ENCODE measurements around the gene PVALB.

PVALB gene

DNA sequence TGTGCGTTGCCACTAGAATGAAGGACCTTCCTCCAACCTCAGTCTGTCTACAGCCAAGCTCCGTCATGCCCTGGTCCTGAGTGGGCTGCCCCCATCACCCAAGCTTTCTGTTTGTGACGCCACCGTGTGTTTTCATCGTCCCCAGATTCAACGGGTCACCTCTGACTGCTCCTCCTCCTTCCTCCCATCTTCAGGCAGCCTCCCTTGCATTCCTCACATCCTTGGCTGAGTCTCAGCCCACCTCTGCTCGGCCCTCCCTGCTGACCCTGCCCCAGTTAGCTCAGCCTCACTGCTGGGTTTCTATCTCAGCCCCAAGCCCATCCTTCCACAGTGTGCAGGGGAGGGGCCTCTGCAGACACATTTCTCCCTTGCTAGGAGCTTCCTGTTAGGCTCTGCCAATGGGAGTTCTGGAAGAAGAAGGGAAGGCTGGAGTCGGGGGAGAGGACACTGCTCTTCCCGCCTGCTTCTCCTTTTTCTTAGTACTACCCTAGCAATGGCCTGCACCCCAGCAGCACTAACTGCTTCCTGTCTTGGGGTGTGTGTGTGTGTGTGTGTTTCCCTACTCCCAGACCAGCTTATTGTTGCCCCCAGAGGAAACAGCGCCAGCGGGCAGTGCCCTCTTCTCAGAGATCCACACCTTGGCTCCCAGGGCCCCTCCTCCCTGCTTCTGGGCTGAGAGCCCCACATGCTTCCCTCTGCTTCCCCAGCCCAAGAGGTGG, 46.2 kb downstream of the PVALB start:
- no peak for DNase-seq

DNA sequence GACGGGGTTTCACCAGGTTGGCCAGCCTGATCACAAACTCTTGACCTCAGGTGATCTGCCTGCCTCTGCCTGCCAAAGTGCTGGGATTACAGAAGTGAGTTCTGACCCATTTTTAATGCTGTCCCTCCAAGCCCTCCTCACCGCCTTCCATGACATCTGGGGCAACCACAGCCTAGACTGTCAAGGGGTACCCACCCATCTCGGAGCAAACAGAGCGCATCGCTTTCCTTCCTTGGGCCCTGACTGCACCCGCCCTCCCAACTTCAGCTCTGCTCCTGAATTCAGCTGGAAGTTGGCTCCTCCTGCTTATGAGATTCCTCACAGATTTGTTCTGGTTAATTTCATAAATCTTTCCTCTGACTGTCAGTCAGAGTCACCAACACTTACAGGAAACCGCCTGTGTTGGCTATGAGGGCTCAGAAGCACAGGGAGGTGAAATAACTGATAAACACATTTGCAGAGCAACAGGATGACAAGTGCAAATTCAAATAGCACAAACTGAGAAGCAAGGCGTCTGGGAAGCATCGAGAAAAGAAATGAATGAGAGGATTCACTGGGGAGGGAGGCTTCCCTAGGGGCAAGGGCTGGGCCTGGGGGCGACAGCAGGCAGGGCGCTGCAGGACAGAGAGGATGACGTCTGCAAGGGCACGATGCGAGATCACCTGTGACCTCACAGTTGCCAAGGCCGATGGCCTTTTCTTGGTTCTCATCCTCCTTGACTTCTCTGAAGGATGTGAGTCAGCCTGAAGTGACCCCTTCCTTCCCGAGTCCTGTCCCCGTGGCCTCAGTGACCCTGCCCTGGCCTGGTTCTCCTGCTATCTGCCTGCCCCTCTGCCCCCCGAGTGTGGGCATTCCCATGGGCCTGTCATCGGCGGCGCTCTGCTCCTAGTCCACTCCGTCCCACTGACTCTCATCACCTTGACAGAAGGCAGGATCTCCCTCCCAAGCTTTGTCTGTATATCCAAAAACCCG, 47.0 kb downstream of the PVALB start:
- DNase-seq: no peak

DNA sequence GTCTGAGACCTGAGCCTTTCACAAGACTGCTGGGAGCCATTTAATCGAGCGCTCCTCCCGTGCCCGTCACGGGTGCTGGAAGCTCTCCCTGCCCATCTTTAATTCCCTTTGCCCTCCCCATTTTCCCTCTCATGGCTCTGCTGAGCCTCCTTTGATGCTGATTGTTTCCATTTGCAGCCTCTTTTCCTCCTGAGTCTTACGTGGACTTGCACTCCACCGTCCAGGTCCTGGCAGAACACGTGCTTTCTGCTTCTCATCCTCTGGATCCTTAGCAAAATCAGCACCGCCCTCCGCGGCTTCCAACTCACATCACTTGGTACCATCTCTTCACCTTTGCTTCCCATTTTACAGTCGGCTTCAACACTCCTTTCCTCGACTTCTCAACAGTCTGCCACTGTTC, 48.2 kb downstream of the PVALB start:
- DNase-seq: no peak

DNA sequence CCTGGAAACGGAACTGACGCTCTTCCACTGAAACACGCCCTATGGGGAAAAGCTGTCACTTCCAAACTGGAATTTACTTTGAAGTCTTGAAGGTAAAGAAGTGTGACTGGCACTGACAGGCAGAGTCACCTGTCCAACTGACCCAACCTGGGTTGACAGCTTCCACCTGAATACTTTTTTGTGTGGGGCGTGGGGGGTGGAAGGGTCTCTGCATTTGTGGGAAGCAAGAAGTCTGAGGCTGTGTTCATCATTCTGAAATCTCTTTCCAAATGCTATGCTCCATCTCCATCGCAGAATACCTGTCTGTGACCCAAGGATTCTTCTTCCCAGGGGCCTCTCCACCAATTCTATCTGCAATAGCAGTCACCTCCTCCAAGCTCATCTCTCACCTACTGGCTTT, 48.7 kb downstream of the PVALB start:
- no peak for DNase-seq

DNA sequence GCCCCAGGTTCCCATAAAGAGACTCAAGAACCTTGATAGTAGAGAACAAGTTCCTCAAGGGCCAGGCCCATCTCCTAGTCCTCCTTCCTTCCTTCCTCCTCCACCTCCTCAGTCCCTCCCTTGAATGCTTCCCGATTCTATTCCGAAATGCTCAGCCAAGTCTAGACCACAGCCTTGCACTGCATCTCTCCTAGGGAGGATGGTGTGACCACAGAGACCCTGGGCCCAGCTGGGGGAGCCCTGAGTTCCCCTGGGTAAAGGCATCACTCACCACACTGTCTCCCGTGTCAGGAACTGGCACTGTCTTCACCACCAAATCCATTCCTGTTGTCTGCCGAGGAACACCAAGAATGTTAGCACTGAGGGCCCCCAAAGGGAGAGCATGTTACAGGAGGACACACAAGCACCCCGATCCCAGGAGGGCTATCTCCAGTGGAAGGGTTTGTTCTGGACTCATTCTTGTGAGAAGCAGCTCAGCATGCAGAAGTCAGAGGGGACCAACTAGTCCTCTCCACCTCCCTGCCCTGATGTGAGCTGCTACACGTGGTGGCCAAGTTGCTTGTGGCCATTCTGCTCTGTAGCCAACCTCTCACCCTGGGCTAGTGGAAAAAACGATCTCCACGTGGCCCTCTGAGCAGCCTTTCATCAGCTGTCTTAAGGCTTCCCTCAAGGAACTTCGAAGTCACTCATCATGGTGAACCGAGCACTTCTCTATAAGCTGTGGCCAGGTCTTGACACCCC, 49.6 kb downstream of the PVALB start:
- no peak for DNase-seq

DNA sequence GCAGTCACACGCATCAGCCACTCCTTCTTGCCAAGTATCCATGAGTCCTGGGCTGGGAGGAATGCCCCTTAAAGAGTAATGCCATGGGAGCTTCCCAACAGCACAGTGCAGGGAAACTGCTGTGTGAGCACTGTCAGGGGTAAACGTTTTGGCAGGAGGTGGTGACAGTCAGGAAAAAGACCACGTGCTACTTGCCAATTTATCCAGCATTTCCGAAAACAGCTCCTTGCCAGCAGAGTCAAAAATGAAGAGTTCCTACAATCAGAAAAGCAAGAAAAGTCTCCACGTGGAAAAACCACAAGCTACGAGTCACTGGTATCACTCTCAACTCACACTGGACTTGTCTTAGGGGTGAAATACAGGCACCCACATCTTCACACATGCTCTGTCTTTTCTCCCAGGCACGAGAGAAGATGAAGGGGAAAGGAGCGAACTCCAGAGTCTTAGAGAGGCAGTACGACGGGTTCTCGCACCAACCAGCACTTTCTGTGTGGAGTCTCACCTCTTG, 50.8 kb downstream of the PVALB start:
- DNase-seq: no peak

DNA sequence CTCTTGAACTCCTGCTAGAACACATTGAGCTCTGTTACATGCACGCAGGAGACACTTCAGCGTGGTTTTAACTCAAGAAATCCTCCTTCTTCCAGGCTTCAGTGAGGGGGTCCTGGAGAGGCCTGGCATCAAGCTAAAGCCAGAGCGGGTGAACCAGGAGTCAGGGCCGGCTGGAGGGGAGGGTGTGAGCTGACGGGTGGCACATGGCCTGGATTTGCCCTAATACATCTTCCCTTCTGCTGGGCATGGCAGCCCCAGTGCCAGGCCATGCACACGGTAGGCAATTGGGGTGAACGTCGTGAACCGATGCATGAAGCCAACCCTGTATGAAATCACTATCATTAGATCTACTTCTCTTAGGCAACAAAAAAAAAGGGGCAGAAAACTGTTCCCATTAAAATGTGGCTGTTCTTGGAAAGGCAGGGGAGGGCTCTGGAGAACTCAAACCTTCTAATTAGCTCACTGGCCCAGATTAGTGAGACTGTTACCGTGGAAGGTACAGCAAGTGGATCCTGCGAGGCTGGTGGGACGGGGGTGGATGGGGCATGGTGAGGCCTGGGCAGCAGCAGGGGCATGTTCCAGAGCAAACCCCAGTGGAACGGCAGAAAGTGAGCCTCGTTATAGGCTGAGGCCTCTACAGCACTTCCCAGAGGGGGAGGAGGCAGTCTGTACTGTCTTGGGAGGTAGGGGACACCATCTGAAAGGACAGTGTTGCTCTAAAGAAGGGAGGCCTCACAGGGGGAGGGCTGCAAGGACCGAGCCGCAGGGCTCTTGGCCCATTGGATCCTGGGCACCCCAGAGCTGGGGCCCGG, 51.5 kb downstream of the PVALB start:
- DNase-seq: no peak

DNA sequence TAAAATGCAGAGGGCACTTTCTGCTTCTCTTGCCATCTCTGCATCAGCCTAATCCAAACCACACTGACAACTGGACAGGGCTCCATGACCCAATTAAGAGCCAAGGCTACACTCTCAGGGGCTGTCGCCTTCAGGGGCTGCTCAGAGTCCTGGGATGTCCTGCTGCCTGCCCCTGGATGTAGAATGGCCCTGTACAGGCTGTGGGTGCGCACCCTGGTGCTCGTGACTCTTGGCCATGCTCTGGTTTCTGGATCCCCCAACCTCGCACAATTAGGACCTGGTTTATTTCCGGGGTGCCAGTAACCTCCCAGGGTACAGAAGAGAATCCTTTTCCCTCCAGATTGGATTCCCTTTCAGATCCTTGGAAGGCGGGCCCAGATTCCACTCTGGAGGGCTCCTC, 52.2 kb downstream of the PVALB start:
- DNase-seq: no peak

DNA sequence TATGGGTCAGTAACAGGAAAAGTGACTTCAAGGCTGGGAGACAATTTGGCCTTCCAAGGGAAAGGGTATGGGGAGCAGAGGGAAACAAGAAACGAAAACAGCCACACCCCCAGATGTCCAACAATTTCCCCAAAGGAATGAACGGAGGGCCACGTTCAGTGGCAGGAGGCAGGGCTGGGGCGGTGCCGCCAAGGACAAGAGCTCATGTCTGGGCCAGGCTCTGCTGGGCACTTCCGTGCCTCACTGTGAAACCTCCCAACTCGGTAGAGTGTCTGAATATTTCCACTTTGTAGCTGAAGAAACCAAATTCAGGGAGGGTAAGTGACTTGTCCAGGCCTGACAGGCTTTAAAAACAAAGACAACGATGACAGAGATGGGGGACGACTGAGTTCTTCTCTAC, 52.8 kb downstream of the PVALB start:
- DNase-seq: no peak

DNA sequence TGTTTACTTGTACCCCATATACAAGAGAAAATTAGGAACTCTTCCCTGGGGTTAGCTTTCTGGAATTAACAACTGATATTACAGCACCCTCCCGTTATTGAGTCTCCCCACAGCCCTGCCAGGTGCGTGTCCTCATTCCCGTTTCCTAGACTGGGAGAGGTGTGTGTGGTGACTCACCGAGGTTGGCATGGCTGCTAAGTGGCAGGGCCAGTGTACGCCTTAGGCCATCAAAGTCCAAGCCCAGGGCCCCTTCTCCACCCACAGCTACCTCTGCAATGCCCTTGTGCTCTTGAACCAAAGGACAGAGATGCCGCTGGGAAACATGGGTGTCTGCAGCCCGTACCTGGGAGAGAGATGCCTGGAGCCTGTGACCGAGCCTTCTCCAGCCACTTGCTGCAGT, 53.3 kb downstream of the PVALB start:
- DNase-seq: no peak

DNA sequence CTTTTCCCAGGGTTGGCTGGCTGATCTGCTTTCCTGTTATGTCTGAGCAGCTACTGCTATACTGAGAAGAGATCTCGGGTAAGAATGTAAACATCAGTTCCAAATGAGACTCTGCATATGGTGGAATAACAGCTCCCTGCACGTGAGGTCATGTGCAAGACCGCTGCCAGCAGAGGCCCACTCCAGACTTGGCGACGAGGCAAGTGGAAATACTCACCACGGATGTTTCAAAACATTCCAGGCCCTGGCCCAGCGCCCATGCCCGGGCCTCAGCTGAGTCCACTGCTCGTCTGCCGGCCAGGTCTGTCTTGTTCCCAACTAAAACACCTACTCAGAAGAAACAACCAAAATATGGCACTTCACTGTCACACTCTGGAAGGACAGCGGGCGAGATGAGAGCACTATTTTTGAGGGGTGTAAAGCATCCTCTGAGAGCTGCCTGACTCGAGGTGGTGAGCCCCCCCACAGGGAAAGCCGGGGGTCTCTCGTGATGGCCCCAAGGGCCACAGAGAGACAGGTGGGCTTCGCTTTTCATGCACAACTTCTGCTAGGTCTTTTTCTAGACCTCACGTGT, 54.1 kb downstream of the PVALB start:
- DNase-seq: no peak

DNA sequence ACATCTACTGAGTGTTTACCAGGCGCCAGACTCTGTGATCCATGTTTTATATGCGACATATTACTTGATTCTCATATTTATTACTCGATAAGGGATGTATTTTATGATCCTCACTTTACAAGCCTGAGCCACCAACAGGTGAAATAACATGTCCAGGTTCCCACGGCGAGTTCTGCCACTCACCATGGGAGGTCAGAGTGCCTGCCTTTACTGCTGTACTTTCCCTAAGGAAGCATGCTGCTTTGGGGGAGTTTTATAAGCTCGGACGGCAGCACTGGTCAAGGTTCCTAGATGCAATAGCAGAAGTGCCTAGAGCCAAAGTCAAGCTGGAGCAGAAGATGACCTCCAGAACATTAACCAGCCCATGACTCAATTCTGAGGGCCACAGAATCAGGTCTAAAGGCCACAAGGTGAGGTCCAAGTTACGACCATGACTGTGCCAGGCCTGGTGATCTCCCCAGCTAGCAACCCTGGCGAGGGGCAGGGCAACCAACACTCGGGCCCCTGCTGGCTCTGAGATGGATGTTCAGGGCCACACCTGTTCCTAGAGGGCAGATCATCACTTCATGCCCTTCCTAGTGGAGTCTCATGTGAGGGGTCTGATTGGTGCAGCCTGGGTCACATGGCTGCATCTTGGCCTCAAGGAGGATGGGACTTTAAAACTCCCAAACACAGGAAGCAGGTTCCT, 55.1 kb downstream of the PVALB start:
- DNase-seq: no peak

DNA sequence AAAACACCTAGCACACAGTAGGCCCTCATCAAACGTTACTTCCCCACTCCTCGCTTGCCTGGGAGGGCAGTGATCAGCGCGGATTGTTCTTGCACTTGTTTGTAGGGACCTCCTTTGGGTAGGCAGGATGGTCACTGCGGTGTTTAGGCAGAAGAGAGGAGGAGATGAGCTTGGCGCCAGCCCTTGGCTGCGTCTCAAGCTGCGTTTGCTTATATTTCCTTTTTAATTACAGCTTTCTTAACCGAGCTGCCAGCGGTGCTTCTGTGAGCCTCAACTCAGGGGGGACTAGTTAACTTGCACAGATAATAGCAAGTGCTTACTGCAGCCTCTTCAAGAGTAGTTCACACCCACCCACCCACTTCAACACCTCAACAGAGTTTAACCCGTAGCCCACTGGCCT, 56.0 kb downstream of the PVALB start:
- no peak for DNase-seq

DNA sequence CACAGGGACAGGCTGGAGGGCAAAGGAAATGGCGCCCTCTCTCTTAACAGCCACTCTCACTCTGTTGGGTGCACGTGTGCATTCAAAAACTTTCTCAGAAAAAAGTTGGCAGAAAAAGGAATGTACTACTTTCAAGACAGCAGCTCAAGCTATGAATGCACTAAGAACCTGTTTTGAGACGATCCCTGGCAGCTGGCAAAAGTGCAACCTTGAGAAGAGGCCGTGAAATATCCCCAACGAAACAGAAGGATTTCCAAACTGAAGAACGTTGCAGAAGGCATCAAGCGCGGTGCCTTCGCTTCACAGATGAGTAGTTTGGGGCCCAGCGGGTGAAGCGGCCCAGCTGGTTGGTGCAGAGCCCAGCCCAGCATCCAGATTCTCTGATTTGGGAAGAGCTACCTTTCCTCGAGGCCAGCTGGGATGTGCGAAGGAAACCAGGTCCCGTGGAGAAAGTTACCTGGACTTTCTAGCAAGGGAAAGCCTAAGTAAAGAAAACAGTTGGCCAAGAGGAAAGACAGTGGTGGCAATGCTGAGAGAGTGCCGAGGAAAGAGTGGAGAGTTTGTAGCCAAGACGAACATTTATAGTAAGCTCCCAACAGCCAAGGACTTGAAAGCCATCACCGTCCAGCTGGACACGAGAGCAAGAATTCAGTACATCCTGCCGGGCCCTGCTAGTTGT, 57.2 kb downstream of the PVALB start:
- no peak for DNase-seq

DNA sequence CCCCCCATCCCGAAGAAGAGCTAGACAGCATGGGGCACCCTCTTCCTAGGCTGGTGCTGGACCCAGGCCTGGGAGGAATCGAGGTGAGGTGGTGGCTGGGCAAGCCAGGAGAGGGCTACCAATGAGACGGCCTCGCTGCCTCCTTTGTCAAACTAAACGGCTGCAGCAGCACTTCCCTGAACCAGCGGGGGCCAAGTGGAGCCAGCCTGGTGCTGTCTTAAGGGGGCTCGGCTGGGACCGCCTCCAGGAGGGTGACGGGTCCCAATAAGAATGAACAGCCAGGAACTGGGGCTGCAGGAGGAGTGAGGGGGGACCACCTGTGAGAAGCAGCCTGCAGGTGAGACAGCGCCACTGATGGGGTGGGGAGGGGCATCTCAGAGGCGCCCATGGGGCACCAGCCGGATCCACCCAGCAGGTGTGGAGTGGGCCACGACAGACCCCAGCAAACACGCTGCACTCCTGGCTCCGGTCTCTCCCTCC, 58.0 kb downstream of the PVALB start:
- no peak for DNase-seq

DNA sequence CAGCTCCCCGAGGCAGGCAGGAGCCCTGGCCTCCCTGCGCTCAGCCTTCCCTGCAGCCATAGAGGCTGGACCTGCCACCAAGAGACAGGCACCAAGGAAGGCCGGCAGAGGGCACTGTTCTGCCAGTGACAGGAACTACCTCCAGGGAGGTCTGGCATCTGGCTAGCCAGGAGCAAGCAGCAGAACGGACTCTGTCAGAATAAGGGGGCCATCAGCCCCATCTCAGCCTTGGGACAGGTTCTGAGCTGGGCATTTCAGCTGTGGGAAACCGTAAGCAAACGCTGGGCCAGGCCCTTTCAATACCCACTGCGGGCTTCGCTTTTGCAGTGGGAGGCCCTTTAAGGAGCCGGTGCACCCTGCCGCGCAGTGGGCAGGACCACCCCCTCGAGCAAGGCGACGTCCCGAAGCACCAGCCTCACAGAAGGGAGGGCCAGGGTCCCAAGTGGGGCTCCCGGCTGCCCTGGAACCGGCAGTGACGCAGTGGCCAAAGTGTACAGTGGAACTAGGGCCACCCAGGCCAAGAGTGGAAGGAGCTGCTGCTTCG, 59.1 kb downstream of the PVALB start:
- DNase-seq: no peak

DNA sequence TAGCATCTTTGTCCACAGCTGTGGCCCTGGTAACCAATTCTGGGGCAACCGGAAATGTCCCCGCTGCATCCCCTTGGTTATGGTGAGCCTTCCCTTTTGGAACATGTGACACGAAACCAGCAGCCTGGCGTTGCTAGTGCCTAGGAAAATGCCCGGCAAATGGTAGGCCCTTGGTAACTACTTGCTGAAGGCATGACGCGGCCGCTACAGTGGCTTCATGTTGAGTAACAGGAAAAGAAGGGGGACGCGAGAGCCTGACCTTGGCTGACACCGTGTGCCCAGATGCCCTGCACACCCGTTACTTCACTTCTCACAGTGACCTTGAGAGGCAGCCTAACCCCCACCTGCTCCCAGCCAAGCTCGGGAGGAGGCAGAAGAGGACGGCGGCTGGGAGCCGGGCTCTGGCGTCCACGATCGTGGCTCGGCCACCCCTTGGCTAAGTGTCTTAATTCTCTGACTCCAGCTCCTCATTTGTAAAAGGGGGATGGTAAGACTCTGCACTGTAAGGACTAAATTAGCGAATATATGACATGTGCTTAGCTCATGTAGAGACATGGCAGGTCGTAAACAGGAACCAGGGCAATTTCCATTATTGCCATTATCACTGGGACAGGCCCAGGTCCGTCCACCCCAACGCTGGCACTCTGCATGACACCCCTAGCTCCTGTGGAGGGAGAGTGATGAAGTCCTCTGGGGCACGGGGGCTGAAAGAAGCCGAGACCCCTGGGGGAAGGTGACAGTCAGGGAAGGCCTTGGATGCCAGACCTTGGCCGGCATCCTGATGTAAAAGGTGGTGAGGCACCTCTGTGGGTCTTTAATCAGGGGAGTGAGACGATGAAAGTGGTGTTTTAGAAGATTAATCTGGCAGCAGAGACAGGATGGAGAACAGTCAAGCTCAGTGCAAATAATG, 59.8 kb downstream of the PVALB start:
- no peak for DNase-seq

DNA sequence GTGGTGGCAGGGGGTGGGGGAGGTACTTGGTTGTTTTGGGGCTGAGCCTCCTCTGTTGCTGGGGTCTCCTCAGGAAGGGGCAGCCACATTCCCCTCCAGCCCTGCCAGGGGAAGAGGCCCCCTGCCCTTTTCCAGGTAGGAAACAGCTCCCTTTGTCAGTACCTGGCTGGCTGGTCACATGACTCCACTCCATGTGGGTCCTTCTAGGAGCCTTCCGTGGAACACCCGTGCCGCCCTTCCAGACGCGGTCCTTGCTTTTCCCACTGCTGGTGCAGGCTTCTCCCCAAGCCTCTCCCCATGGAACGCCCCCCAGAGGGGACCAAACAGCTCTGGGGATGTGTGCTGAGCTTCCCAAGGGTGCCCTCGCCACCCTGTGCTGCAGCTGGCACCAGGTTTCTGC, 60.8 kb downstream of the PVALB start:
- no peak for DNase-seq

DNA sequence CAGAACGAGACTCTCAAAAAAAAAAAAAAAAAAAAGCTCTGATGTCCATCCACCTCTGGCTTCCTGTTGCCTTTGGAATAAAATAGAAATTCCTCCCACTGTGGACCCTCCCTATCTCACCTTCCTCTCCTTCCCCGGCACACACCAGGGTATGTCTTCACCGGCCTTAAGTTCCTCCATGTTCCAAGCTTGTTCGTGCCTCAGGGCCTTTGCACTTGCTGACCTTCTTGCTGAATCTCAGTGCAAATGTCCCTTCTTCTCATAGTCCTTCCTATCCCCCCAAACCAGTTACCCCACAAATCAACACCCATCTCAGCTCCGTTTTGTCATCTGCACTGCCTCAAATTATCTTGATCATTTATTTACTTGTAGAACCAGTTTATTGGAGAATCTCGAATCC, 61.5 kb downstream of the PVALB start:
- DNase-seq: no peak
